Left kidney (tissue), 2 donors: ENCODE results near the gene DESI2. TPM values are rescaled to one million over a fixed set of nuclear protein-coding genes. Genes with fewer than 3 reads are reported as not detected.
A peak's percentile ranks its signal among the peaks of the same experiment; 100 is the strongest.

ENCODE experiments used
- DNase-seq: peaks from one replicate; pipeline ENCODE4 v3.0.0-alpha.2; 2013
- polyA plus RNA-seq: library from polyadenylated mRNA; unstranded; fragments of 120-200 nt; gene quantifications from one replicate; pipeline ENCODE4 v1.2.1, GENCODE V29; 2013; ENCODE audit not compliant: insufficient read length

The DESI2 gene
- polyA plus RNA-seq, 1 donor: 50.4 TPM

DNA sequence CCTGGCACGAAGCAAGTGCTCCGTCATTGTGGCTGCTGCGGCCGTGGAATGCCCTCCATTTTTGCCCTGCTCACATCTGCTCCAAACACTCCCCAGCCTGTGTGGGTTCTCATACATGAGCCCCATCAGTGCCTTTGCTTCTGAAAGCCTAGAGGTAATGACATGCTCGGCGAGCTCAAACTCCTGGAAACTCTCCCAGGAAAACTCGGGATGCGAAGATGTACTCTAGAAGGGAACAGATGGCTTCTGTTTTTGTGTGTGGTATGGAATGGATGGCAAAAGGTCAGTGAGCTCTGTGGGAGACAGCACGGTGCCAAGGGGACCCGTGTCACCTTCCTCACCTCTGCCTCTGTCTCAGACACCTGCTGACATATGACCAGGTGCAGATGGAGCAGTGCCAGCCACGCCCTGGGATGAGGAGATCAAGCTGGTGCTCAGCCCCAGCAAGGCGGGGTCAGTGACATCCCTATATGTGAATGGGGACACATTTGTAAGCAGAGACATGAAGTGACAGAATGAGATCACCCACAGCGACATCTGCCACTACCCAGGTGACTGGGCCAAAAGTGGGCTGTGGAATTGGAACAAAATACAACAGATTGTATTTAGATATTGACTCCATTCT, 98.5 kb downstream of the DESI2 start:
- no peak for DNase-seq

DNA sequence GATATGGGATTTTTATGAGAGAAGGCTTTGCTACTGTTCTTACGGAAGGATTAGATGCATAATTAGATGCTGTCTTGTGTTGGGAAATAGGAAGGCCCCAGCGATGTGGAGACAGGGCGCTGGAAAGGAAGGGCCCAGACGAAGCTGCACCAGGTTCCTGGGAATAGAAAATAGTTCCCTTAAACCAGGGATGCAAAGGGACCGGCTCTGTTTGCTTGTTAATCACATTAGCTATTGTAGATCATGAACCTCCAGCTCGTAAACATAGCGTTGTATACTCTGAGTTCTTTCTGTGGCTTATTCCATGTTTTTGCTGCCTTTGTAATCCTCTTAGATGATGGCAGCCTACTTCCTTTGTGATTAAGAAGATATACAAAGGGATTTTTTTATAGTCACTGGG, 102.7 kb downstream of the DESI2 start:
- no peak for DNase-seq

DNA sequence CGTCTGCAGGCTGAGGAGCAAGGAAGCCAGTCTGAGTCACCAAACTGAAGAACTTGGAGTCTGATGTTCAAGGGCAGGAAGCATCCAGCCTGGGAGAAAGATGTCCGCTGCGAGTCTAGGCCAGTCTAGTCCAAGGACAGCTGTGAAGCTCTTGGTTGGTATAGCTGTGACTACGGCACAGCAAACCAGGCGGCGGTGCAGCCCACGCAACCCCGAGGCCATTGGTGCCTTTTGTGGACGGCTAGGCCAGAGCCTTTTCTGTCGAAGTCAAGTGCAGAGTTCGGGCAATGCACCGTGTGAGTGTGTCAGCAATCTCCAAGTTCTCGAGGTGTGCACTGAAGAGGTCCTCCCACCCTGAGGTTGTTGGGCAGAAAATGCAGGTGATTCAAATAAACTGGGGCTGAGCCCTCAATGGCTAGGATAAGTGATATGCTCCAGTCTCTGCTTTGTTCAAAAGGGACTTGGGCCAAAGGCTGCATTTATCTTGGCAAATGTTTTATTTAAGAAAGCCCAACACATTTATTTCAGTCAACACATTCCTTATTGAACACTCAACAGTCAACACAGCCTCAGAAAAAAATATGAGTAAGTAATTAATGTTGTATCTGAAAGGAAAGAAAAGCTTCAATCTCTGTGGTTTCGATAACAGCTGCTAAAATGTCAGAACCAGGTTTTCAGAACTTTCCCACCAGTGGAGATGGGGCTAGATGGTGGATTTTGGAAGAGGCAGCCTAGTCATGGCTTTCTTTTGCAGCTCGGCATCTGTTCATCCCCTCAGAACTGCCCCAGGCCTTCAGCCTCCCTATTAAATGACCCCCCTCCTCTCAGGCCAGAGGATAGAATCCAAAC, 104.4 kb downstream of the DESI2 start:
- DNase-seq: peak; percentile 25

Other genes with a start within 250 kb of the DESI2 start
- 67.4 TPM for gene ADSS2, start 201.2 kb upstream of the DESI2 start, polyA plus RNA-seq
- gene CATSPERE, start 191.9 kb upstream of the DESI2 start, polyA plus RNA-seq: 2.7 TPM
- 110 TPM for gene COX20, start 182.5 kb downstream of the DESI2 start, polyA plus RNA-seq
- gene HNRNPU, start 211.4 kb downstream of the DESI2 start, polyA plus RNA-seq: 758 TPM